KMS-11 (cell line): ENCODE results near the gene VARS2.

Experiments used
- H2AFZ ChIP-seq: fragments of 200-600 bp; sonication (generic); 2 replicates; pipeline ENCODE4 v1.6.1; 2016; ENCODE audit warnings: antibody characterized with exemption, mixed run types, low read depth
- H3K27ac ChIP-seq: fragments of 200-600 bp; sonication (generic); 2 replicates; pipeline ENCODE4 v1.6.1; 2016; ENCODE audit warnings: mild to moderate bottlenecking, mixed run types
- H3K27me3 ChIP-seq: fragments of 200-600 bp; sonication (generic); 2 replicates; pipeline ENCODE4 v1.6.1; 2017; ENCODE audit warnings: mild to moderate bottlenecking, low read depth, mixed run types, moderate library complexity; ENCODE audit not compliant: insufficient read depth
- H3K36me3 ChIP-seq: fragments of 200-600 bp; sonication (generic); 2 replicates; pipeline ENCODE4 v1.6.1; 2017; ENCODE audit warnings: mild to moderate bottlenecking, mixed run types; ENCODE audit not compliant: insufficient read depth
- H3K4me1 ChIP-seq: fragments of 200-600 bp; sonication (generic); 2 replicates; pipeline ENCODE4 v1.6.1; 2016; ENCODE audit warnings: mild to moderate bottlenecking, low read depth, mixed run types; ENCODE audit not compliant: poor library complexity, severe bottlenecking
- H3K4me2 ChIP-seq: fragments of 200-600 bp; sonication (generic); 2 replicates; pipeline ENCODE4 v1.7.0; 2016; ENCODE audit warnings: mild to moderate bottlenecking, mixed run types
- H3K4me3 ChIP-seq: fragments of 200-600 bp; sonication (generic); IDR thresholded peaks from 2 replicates; pipeline ENCODE4 v1.6.1; 2017; ENCODE audit warnings: low read depth, low read length, mixed read lengths; ENCODE audit not compliant: insufficient read depth
- H3K79me2 ChIP-seq: fragments of 200-600 bp; sonication (generic); 2 replicates; pipeline ENCODE4 v1.6.1; 2016; ENCODE audit warnings: low read depth, mixed run types; ENCODE audit not compliant: insufficient read depth
- H3K9ac ChIP-seq: fragments of 200-600 bp; sonication (generic); 2 replicates; pipeline ENCODE4 v1.6.1; 2016; ENCODE audit warnings: mild to moderate bottlenecking, mixed run types
- H4K20me1 ChIP-seq: fragments of 200-600 bp; sonication (generic); 2 replicates; pipeline ENCODE4 v1.6.1; 2016; ENCODE audit warnings: mild to moderate bottlenecking, mixed run types; ENCODE audit not compliant: insufficient read depth
- TF ChIP-seq, protein P1 (sequence below): fragments of 200-600 bp; sonication (generic); conservative IDR thresholded peaks from 2 replicates; pipeline ENCODE4 v1.6.1; 2017; ENCODE audit warnings: low read depth, mild to moderate bottlenecking, antibody characterized with exemption, low read length, moderate library complexity, mixed read lengths

VARS2 gene

DNA sequence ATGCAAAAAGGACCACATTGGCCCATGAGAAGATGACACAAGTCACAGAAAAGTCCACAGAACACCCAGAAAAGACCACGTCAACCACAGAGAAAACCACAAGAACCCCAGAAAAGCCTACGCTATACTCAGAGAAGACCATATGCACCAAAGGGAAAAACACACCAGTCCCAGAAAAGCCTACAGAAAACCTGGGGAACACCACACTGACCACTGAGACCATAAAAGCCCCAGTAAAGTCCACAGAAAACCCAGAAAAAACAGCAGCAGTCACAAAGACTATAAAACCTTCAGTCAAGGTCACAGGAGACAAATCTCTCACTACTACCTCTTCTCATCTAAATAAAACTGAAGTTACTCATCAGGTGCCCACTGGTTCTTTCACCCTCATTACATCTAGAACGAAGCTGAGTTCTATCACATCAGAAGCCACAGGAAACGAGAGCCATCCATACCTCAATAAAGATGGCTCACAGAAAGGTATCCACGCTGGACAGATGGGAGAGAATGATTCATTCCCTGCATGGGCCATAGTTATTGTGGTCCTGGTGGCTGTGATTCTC lies 38.0 kb downstream of the VARS2 start:
- TF ChIP-seq, protein P1, sequence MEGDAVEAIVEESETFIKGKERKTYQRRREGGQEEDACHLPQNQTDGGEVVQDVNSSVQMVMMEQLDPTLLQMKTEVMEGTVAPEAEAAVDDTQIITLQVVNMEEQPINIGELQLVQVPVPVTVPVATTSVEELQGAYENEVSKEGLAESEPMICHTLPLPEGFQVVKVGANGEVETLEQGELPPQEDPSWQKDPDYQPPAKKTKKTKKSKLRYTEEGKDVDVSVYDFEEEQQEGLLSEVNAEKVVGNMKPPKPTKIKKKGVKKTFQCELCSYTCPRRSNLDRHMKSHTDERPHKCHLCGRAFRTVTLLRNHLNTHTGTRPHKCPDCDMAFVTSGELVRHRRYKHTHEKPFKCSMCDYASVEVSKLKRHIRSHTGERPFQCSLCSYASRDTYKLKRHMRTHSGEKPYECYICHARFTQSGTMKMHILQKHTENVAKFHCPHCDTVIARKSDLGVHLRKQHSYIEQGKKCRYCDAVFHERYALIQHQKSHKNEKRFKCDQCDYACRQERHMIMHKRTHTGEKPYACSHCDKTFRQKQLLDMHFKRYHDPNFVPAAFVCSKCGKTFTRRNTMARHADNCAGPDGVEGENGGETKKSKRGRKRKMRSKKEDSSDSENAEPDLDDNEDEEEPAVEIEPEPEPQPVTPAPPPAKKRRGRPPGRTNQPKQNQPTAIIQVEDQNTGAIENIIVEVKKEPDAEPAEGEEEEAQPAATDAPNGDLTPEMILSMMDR = no peak
- H3K4me1 ChIP-seq = peaks cover 3% of the 10 kb centered on the region
- no peak overlapping the region for H3K27ac ChIP-seq
- H3K79me2 ChIP-seq = no peaks in the 10 kb centered on the region
- no peak overlapping the region for H3K4me2 ChIP-seq
- no peak overlapping the region for H3K4me3 ChIP-seq
- no peak overlapping the region for H3K9ac ChIP-seq
- H3K36me3 ChIP-seq = no peaks in the 10 kb centered on the region
- H2AFZ ChIP-seq = no peak overlapping the region
- H3K27me3 ChIP-seq = no peaks in the 10 kb centered on the region
- H4K20me1 ChIP-seq = no peaks in the 10 kb centered on the region

DNA sequence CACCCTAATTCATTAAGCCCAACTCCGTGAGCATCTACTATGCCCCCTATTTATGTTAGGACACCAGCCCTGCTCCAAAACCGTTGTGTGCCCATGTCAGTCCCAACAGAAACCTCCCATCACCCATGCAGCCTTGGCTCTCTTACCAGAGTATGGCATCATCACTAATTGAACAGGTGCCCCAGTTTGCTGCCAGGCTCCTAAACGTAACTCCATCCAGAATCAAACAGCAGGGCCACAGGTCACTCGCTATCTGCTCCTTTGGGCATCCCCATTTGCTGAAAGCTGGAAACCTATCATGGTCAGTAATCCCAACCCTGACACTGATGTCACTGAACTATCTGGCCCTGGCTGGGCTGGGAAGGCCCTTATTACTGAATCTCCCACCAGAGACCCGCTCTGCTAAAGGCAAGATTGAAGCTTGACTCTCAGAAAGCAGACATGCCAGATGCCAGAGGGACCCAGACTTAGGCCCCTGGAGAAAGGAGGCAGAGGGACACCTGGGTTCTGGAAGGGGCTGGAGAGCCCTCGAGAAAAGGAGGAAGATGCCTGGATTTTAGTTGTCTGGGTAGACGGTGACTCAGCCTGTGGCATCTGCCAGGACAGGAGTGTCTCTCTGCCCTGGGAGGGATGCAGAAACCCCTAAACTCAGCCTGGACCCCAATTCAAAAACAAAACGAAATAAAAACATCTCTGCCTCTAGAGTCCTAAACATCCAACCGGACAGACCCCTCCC lies 40.8 kb downstream of the VARS2 start:
- H4K20me1 ChIP-seq = no peaks in the 10 kb centered on the region
- H2AFZ ChIP-seq = peak overlapping the region; percentile 57; the same call in 1 of the 2 replicates
- no peaks in the 10 kb centered on the region for H3K36me3 ChIP-seq
- peak overlapping the region; percentile 44; the same call in 1 of the 2 replicates for H3K9ac ChIP-seq
- TF ChIP-seq, protein P1 = no peak
- H3K4me2 ChIP-seq = peak overlapping the region; percentile 54
- no peaks in the 10 kb centered on the region for H3K79me2 ChIP-seq
- peaks cover 3% of the 10 kb centered on the region for H3K4me1 ChIP-seq
- H3K27ac ChIP-seq = no peak overlapping the region
- no peak overlapping the region for H3K4me3 ChIP-seq
- no peaks in the 10 kb centered on the region; the same call in 1 of the 2 replicates for H3K27me3 ChIP-seq

DNA sequence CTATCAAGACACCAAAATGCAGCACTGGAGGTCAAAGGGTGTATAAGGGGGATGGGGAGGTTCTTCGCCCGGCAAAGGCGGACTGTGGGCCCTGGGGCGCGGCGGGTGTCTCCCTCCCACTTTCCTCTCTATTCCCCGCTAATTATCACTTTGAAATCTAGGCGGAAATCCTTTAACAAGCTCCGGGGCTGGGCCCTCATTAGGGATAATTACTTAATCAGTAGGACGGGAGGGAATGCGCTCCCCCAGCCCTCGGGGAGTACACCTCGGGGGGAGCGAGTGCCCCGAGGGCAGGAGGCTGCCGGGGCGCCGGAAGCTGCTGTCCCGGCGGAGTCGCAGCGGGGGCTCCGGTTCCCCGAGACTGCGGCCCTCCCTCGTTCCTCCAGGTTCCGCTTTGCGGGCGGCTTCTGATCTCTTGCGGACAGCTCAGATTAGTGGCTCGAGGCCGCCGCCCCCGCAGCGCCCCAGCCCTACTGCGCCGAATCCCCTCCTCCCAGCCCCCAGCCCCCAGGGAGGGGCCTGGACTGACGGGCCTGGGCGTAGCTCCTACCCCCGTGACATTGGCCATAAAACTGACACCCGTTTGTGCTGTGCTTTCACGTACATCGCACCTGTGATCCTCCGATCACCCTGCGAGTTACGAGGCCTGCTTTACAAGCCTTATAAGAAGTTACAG lies 41.5 kb downstream of the VARS2 start:
- H3K4me1 ChIP-seq = peaks cover 3% of the 10 kb centered on the region
- H3K27ac ChIP-seq = peak overlapping the region; percentile 27; the same call in 1 of the 2 replicates
- H2AFZ ChIP-seq = peak overlapping the region; percentile 57
- no peaks in the 10 kb centered on the region for H3K79me2 ChIP-seq
- H3K36me3 ChIP-seq = no peaks in the 10 kb centered on the region
- no peaks in the 10 kb centered on the region for H4K20me1 ChIP-seq
- H3K9ac ChIP-seq = peak overlapping the region; percentile 44; the same call in 1 of the 2 replicates
- TF ChIP-seq, protein P1 = no peak
- no peak overlapping the region for H3K4me3 ChIP-seq
- peak overlapping the region; percentile 54 for H3K4me2 ChIP-seq
- H3K27me3 ChIP-seq = no peaks in the 10 kb centered on the region; the same call in 1 of the 2 replicates

DNA sequence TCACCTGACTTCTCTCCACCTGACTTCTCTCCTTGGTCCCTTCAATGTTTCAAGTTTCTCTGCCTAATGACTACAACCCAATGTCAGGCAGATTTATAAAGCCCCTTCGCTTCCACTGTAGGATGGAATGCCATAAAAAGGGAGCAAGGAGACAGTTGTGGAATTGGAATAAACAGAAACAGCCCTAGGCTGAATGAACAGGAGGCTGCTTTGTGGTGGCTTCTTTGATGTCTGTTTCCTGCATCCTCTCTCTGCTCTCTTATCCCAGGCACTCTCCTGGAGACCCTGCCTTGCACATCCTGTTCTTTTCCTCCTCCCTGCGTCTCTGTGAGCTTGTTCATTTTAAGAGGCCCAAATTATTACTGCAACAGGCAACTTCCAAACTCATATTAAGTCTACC lies 43.7 kb downstream of the VARS2 start:
- no peaks in the 10 kb centered on the region for H4K20me1 ChIP-seq
- no peak overlapping the region for H3K4me2 ChIP-seq
- no peaks in the 10 kb centered on the region for H3K36me3 ChIP-seq
- H3K79me2 ChIP-seq = no peaks in the 10 kb centered on the region
- no peak overlapping the region for H3K9ac ChIP-seq
- H3K4me3 ChIP-seq = no peak overlapping the region
- no peak overlapping the region for H3K27ac ChIP-seq
- no peak overlapping the region for H2AFZ ChIP-seq
- H3K27me3 ChIP-seq = no peaks in the 10 kb centered on the region; the same call in 1 of the 2 replicates
- H3K4me1 ChIP-seq = peaks cover 20% of the 10 kb centered on the region
- TF ChIP-seq, protein P1 = no peak
